Lower lobe of right lung (tissue), 2 donors: Measurements from ENCODE around the gene RPS6KA2. TPM values are rescaled to one million over a fixed set of nuclear protein-coding genes. Genes with fewer than 3 reads are reported as not detected.
"Not testable (repeated sequence)": the region's sequence is repeated elsewhere in the genome, so short reads cannot be mapped to it uniquely, and the experiment has no call there.

Experiments
- ATAC-seq, 2 donors: fragments of 200-7000 bp; cut with Tn5 transposase; one replicate each; pipeline ENCODE4 v1.9.1; 2020 to 2022; ENCODE audit warnings: mild to moderate bottlenecking in 2 of 2, moderate library complexity in 2 of 2
- DNase-seq: peaks from one replicate; pipeline ENCODE4 v3.0.0-alpha.2; 2020
- H3K27ac ChIP-seq: fragments of 200-600 bp; one replicate; pipeline ENCODE4 v1.8.0; 2022
- H3K27me3 ChIP-seq: fragments of 200-600 bp; one replicate; pipeline ENCODE4 v1.8.0; 2022; ENCODE audit warnings: low read depth
- H3K36me3 ChIP-seq: fragments of 200-600 bp; one replicate; pipeline ENCODE4 v1.8.0; 2022; ENCODE audit warnings: mild to moderate bottlenecking
- H3K4me1 ChIP-seq: fragments of 200-600 bp; one replicate; pipeline ENCODE4 v1.8.0; 2022
- H3K4me3 ChIP-seq: fragments of 200-600 bp; one replicate; pipeline ENCODE4 v1.8.0; 2022; ENCODE audit warnings: mild to moderate bottlenecking
- H3K9me3 ChIP-seq: fragments of 200-600 bp; one replicate; pipeline ENCODE4 v1.8.0; 2022
- CTCF ChIP-seq: fragments of 200-600 bp; IDR thresholded peaks from one replicate; pipeline ENCODE4 v1.8.0; 2022; ENCODE audit warnings: antibody characterized with exemption, mild to moderate bottlenecking
- intact Hi-C: fragments of 100-400 bp; cut with DNase I; formaldehyde crosslinking; loops from one replicate; pipeline ENCODE4 v1.11.0; 2022
- total RNA-seq: library from RNA; stranded (reverse); fragmentation: NEBNext Ultra II Directional; extraction: Animal tissue kit (Norgen Biotek cat#: 25700); gene quantifications from one replicate; pipeline ENCODE4 v1.2.1, GENCODE V29; 2021
- donor health status: DM: no; HTN: yes; CAD: no; lungs with severe emphysema.

RPS6KA2 gene
- total RNA-seq, 1 donor from 2014 or later: 102 TPM

DNA sequence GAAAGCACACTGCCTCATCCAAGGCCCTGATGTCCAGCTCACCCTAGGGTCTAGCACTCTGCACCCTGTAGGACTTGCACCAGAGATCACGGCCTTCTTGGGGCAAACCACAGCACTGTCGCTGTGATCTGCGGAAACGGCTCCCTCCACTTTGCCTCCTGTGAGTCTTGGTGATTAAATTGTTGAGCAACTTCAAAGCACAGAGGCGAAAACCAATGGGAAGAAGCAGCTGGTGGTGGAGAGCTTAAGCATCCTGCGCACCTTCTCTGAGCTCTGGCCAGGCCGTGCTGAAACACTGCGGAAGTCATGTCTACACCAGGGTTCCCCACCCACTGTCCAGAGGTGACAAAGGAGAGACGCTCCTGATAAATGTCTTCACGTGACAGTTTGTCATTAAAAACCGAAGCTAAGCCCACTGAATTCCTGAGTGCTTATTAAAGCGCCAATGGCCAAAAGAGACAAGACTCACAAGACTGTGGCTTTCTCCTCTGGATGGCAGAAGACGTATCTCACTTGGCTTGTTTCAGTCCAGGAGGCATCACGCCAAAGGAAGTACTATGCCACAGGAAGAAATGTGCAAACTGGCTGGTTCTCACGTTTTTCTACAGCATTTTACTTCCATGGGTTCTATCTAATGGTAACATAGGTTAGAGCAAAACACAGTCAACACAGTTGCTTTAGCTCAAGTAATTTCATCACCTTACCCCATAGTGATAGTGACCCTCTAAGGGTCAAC, 43.7 kb downstream of the RPS6KA2 start:
- intact Hi-C loops: no loop called here
- H3K27me3 ChIP-seq: no peaks in the 10 kb centered on the region
- no peak for ATAC-seq

GRCh38 chr6:166582258-166582657, 44.8 kb downstream of the RPS6KA2 start:
- Histone ChIP-seq H3K4me3 (no peak overlapping the region), H3K36me3 (no peaks in the 10 kb centered on the region), H3K27ac (no peak overlapping the region), H3K27me3 (no peaks in the 10 kb centered on the region), H3K9me3 (no peaks in the 10 kb centered on the region), H3K4me1 (peaks cover 6% of the 10 kb centered on the region)
- TF ChIP-seq CTCF: no peak
- DNase-seq (no peak), ATAC-seq (no peak)
- intact Hi-C loops: no loop called here

More for the DNA sequence above, 43.7 kb downstream of the RPS6KA2 start:
- peaks cover 15% of the 10 kb centered on the region for H3K4me1 ChIP-seq
- no peaks in the 10 kb centered on the region for H3K9me3 ChIP-seq
- no peak for TF ChIP-seq CTCF
- H3K4me3 ChIP-seq: no peak overlapping the region
- DNase-seq: no peak
- no peak overlapping the region for H3K27ac ChIP-seq
- H3K36me3 ChIP-seq: no peaks in the 10 kb centered on the region

DNA sequence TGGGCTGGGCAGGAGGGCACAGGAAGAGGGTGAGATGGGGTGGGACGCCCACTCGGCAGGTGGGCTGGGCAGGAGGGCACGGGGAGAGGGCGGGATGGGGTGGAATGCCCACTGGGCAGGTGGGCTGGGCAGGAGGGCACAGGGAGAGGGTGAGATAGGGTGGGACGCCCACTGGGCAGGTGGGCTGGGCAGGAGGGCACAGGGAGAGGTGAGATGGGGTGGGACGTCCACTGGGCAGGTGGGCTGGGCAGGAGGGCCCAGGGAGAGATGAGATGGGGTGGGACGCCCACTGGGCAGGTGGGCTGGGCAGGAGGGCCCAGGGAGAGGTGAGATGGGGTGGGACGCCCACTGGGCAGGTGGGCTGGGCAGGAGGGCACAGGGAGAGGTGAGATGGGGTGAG, 45.2 kb downstream of the RPS6KA2 start:
- H3K4me1 ChIP-seq, H3K4me3 ChIP-seq, ATAC-seq, DNase-seq, H3K36me3 ChIP-seq, H3K9me3 ChIP-seq, H3K27ac ChIP-seq, H3K27me3 ChIP-seq, intact Hi-C loops: not testable (repeated sequence)

- Histone ChIP-seq H3K27ac (no peak overlapping the region), H3K4me3 (no peak overlapping the region), H3K4me1 (peaks cover 6% of the 10 kb centered on the region), H3K36me3 (no peaks in the 10 kb centered on the region), H3K9me3 (no peaks in the 10 kb centered on the region), H3K27me3 (no peaks in the 10 kb centered on the region)
- intact Hi-C loops: no loop called here
- TF ChIP-seq CTCF: no peak
- ATAC-seq: no peak
- DNase-seq: no peak
These were observed 46.0 kb downstream of the RPS6KA2 start for GRCh38 chr6:166581091-166581511.

- Histone ChIP-seq H3K36me3 (no peaks in the 10 kb centered on the region), H3K27me3 (no peaks in the 10 kb centered on the region), H3K9me3 (no peaks in the 10 kb centered on the region), H3K4me1 (peaks cover 6% of the 10 kb centered on the region), H3K27ac (no peak overlapping the region), H3K4me3 (no peak overlapping the region)
- intact Hi-C loops: no loop called here
- no peak for DNase-seq
- ATAC-seq: no peak
- TF ChIP-seq CTCF: no peak
These were observed 46.7 kb downstream of the RPS6KA2 start for GRCh38 chr6:166580076-166581050.
